ENCODE data around the gene NMRAL1. TPM values are rescaled to one million over a fixed set of nuclear protein-coding genes. Genes with fewer than 3 reads are reported as not detected.

NMRAL1 gene
- polyA plus RNA-seq, 1 donor from 2014 or later, result 45.3 TPM

- H3K36me3 Mint-ChIP-seq, result no peaks in the 10 kb centered on the region
- H3K9me3 Mint-ChIP-seq, result no peaks in the 10 kb centered on the region
- peak overlapping the region in 1 of 3 donors; percentile 84 for H3K27ac Mint-ChIP-seq
- no peaks in the 10 kb centered on the region for H3K27me3 Mint-ChIP-seq
- H3K4me3 Mint-ChIP-seq, result peak overlapping the region in 1 of 4 donors; percentile 37
- peaks cover 8 to 15% (median 9%) of the 10 kb centered on the region in 3 donors for H3K4me1 Mint-ChIP-seq
Measured at GRCh38 chr16:4491898-4492297, 17.5 kb upstream of the NMRAL1 start.

DNA sequence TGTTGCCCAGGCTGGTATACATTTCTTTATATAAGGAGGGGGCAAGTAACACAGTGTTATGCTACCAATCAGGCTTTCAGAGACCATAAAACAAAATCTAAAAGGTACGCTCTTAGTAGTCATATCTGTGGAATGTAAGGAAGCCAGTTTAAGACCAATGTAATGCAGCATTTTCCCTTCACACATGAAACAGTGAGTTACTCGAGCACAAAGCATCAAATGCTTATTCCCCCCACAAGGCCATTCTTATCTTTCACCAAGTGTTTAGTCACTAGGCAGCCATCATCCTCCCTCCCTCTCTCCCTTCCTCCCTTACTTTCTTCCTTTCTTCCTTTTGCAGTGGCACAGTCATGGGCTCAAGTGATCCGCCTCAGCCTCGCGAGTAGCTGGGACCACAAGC lies 14.6 kb upstream of the NMRAL1 start:
- no peaks in the 10 kb centered on the region for H3K27me3 Mint-ChIP-seq
- H3K4me1 Mint-ChIP-seq, result peaks cover 7 to 16% (median 10%) of the 10 kb centered on the region in 3 donors
- no peak overlapping the region for H3K27ac Mint-ChIP-seq

DNA sequence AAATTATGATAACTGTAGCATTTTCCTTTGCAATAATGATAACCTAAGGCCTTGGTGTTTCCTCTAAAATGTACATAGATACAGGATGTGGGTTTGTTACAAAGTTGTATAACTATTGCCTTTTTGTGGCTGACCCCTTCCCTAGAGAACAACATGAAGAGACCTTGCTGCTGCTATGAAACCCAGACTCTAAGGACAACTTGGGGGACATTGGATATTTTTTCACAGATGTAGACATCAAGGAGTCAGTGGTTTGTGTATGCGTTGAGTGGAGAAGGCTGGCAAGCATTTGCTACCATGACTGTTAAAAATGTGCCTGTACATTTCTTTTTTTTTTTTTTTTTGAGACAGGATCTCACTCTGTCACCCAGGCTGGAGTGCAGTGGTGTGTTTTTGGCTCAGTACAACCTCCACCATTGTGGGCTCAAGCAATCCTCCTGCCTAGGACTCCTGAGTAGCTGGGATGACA lies 14.1 kb upstream of the NMRAL1 start:
- H3K36me3 Mint-ChIP-seq, result peaks cover 3% of the 10 kb centered on the region
- H3K27ac Mint-ChIP-seq, result peak overlapping the region in 1 of 3 donors; percentile 15
- H3K9me3 Mint-ChIP-seq, result no peaks in the 10 kb centered on the region
- peaks cover 7 to 16% (median 10%) of the 10 kb centered on the region in 3 donors for H3K4me1 Mint-ChIP-seq
- no peak overlapping the region for H3K4me3 Mint-ChIP-seq
- no peaks in the 10 kb centered on the region for H3K27me3 Mint-ChIP-seq

More for the DNA sequence above, 14.6 kb upstream of the NMRAL1 start:
- Mint-ChIP-seq H3K4me3 (no peak overlapping the region), H3K9me3 (no peaks in the 10 kb centered on the region), H3K36me3 (no peaks in the 10 kb centered on the region)

DNA sequence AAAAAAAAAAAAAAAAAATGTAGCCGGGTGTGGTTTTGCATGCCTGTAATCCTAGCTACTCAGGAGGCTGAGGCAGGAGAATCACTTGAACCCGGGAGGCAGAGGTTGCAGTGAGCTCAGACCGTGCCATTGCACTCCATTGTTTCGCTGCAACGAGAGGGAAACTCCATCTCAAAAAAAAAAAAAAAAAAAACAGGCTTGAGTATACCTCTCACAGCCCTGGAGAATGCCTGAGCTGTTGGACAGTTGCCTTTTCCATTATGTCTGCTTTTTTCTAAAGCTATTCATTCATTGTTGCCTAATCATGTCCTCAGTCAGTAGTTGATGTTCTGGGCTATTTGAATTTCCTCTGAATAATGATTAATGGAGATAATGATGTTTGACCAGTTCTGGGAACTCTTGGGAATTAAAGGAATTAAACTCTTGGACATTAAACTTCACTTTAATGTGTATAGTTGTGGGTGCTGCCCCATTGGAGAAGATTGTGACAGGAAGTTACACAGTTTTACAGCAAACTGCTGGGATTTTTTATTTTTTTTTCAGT lies 13.6 kb upstream of the NMRAL1 start:
- Mint-ChIP-seq H3K4me3 (no peak overlapping the region), H3K27me3 (no peaks in the 10 kb centered on the region), H3K36me3 (peaks cover 5% of the 10 kb centered on the region), H3K4me1 (peaks cover 7 to 16% (median 10%) of the 10 kb centered on the region in 3 donors), H3K27ac (peak overlapping the region in 1 of 3 donors; percentile 15), H3K9me3 (no peaks in the 10 kb centered on the region)

DNA sequence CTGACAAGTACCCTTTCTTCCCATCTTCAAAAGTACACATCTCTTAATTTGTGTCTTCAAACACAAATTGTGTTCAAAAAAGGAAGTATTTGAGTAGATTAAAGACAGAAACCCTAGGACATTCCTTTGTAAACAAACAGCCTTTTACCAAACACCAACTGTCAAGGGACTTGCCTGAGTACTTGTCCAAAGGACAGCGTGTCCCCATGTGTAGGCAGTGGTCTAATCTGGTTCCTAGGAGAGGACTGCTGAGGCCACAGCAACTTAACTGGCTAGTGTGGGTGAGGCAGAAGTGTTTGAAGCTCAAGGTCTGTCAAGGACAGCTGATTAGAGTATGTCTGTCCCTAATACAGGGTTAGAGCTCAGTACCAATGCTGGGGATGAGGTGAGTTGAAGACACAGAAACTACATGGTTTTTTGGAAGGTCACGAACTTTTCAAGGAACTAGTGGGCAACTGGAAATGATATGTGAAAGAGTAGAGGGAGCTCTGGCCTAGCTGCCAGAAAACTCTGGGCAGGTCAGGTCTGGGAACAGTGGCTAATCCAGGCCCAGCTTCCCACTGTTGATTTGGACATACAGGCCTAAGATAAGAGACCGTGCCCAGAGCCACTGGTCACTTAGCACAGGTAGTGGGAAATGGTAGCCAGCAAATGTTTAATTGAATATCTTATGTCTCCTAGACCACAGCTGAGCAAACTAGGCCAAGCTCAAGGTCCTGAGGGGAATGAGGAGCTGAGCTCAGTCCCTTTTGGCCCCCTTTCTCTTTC lies 11.9 kb upstream of the NMRAL1 start:
- peak overlapping the region in 2 of 3 donors; percentile 43 to 71 for H3K27ac Mint-ChIP-seq
- no peaks in the 10 kb centered on the region for H3K9me3 Mint-ChIP-seq
- peaks cover 5% of the 10 kb centered on the region for H3K36me3 Mint-ChIP-seq
- peaks cover 9 to 17% (median 16%) of the 10 kb centered on the region in 3 donors for H3K4me1 Mint-ChIP-seq
- no peaks in the 10 kb centered on the region for H3K27me3 Mint-ChIP-seq
- no peak overlapping the region for H3K4me3 Mint-ChIP-seq

GRCh38 chr16:4481963-4482362 lies 7.5 kb upstream of the NMRAL1 start:
- Mint-ChIP-seq H3K9me3 (no peaks in the 10 kb centered on the region), H3K4me3 (no peak overlapping the region), H3K36me3 (peaks cover 8% of the 10 kb centered on the region), H3K27me3 (no peaks in the 10 kb centered on the region), H3K4me1 (peaks cover 15 to 25% (median 19%) of the 10 kb centered on the region in 3 donors), H3K27ac (no peak overlapping the region)

- Mint-ChIP-seq H3K4me1 (peaks cover 18 to 27% (median 21%) of the 10 kb centered on the region in 3 donors), H3K27me3 (no peaks in the 10 kb centered on the region), H3K9me3 (no peaks in the 10 kb centered on the region), H3K4me3 (peak overlapping the region in 1 of 4 donors; percentile 4), H3K27ac (no peak overlapping the region), H3K36me3 (peaks cover 8% of the 10 kb centered on the region)
Measured at GRCh38 chr16:4481526-4481925, 7.1 kb upstream of the NMRAL1 start.

- H3K9me3 Mint-ChIP-seq, result no peaks in the 10 kb centered on the region
- no peaks in the 10 kb centered on the region for H3K27me3 Mint-ChIP-seq
- peak overlapping the region; percentile 86 to 96 (median 94) for H3K4me3 Mint-ChIP-seq
- H3K4me1 Mint-ChIP-seq, result peaks cover 25 to 37% (median 33%) of the 10 kb centered on the region in 3 donors
- H3K36me3 Mint-ChIP-seq, result peaks cover 3% of the 10 kb centered on the region
- peak overlapping the region; percentile 63 to 93 (median 93) for H3K27ac Mint-ChIP-seq
Measured at GRCh38 chr16:4477966-4478365, 3.5 kb upstream of the NMRAL1 start.

DNA sequence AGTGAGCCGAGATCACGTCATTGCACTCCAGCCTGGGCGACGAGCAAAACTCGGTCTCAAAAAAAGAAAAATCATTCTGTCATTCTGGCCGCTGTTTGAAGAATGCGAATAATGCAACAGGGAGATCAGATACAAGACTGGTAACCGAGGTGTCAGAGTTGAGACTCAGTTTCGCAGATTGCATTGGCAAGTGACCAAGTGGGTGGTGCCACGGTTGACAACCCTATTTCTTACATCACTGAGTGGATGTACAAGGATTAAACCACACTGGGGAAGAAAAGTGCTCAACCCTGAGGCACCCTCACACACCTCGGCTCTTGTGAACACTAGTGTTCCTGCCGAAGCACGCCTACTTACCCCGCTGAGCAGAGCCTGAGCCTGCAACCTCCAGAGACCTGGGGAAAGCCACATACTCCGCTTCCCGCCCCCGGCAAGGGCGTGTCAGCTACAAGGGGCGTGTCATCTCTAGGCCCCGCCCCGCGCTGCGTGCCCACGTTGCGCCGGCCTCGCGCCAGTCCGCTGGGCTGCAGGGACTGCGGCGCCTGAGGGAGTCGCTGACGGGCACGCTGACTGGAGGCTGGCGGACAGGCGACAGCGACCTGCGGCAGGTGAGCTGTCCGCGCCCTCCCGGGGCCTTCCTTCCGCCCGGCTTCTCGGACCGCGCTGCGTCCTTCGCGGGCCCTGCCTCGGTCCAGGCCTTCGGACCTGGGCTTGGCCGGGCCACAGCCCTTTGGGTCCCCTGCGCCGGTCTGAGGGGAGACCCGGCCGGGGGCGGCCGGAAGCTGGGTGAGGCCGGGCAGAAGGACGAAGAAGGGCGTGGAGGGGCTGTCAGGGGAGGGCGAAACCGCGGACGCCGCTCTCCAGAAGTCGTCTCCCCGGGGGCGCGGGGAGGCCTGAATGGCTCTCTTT lies 1.7 kb upstream of the NMRAL1 start, which contains the start of gene HMOX2:
Gene HMOX2, plus strand, starts transcription at position 519 of the 909 bp plus-strand sequence. CDS start 29,127 bp downstream, outside the sequence.
- H3K27ac Mint-ChIP-seq, result peak within 1 kb of the TSS; percentile 89 to 94 (median 93)
- no peaks in the 10 kb centered on the region for H3K9me3 Mint-ChIP-seq
- H3K4me1 Mint-ChIP-seq, result peaks cover 31 to 34% (median 31%) of the 10 kb centered on the region in 3 donors
- peaks cover 3% of the 10 kb centered on the region for H3K36me3 Mint-ChIP-seq
- no peaks in the 10 kb centered on the region for H3K27me3 Mint-ChIP-seq
- H3K4me3 Mint-ChIP-seq, result peak within 1 kb of the TSS; percentile 86 to 96 (median 94)

DNA sequence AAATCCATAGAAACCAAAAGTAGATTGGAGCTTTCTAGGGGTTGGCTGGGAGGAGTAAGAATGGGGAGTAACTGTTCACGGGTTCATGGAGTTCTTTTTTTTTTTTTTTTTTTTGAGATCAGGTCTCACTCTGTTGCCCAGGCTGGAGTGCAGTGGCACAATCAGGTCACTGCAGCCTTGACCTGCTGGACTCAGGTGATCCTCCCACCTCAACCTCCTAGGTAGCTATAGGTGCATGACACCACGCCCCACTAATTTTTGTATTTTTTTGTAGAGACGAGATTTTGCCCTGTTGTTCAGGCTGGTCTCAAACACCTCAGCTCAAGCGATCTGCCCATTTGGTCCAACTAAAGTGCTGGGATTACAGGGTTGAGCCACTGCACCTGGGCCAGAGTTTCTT lies 1.5 kb downstream of the NMRAL1 start:
- H3K27ac Mint-ChIP-seq, result peak overlapping the region; percentile 79 to 91 (median 88)
- peaks cover 23 to 26% (median 25%) of the 10 kb centered on the region in 3 donors for H3K4me1 Mint-ChIP-seq
- H3K4me3 Mint-ChIP-seq, result peak overlapping the region in 3 of 4 donors; percentile 17 to 87 (median 53)
- H3K36me3 Mint-ChIP-seq, result peaks cover 1% of the 10 kb centered on the region
- H3K9me3 Mint-ChIP-seq, result no peaks in the 10 kb centered on the region
- H3K27me3 Mint-ChIP-seq, result no peaks in the 10 kb centered on the region

- Mint-ChIP-seq H3K4me3 (peak overlapping the region in 1 of 4 donors; percentile 65), H3K27ac (peak overlapping the region; percentile 16 to 91 (median 63)), H3K9me3 (no peaks in the 10 kb centered on the region), H3K4me1 (peaks cover 15 to 23% (median 17%) of the 10 kb centered on the region in 3 donors), H3K27me3 (no peaks in the 10 kb centered on the region), H3K36me3 (peaks cover 1% of the 10 kb centered on the region)
Measured at GRCh38 chr16:4471869-4472268, 2.6 kb downstream of the NMRAL1 start.

- Mint-ChIP-seq H3K4me1 (peaks cover 6 to 12% (median 11%) of the 10 kb centered on the region in 3 donors), H3K27me3 (no peaks in the 10 kb centered on the region), H3K9me3 (no peaks in the 10 kb centered on the region), H3K36me3 (peaks cover 5% of the 10 kb centered on the region), H3K27ac (no peak overlapping the region), H3K4me3 (no peak overlapping the region)
Measured at GRCh38 chr16:4468972-4469371, 5.5 kb downstream of the NMRAL1 start.

DNA sequence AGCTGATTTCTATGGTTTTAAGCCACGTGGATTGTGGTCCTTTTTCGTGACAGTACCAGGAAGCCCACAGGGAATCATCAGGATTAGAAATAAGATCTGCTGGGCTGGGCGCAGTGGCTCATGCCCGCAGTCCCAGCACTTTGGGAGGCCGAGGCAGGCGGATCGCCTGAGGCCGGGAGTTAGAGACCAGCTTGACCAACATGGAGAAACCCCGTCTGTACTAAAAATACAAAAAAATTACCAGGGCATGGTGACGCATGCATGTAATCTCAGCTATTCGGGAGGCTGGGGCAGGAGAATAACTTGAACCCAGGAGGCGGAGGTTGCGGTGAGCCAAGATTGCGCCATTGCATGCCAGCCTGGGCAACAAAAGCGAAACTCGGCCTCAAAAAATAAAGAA lies 6.5 kb downstream of the NMRAL1 start:
- H3K36me3 Mint-ChIP-seq, result peaks cover 5% of the 10 kb centered on the region

GRCh38 chr16:4465977-4466779 lies 8.2 kb downstream of the NMRAL1 start:
- Mint-ChIP-seq H3K27ac (peak overlapping the region in 2 of 3 donors; percentile 18 to 31), H3K4me1 (peaks cover 0 to 2% (median 0%) of the 10 kb centered on the region in 3 donors), H3K36me3 (peaks cover 5% of the 10 kb centered on the region), H3K9me3 (no peaks in the 10 kb centered on the region), H3K27me3 (no peaks in the 10 kb centered on the region), H3K4me3 (no peak overlapping the region)

More for the DNA sequence above, 6.5 kb downstream of the NMRAL1 start:
- H3K9me3 Mint-ChIP-seq, result no peaks in the 10 kb centered on the region
- H3K27me3 Mint-ChIP-seq, result no peaks in the 10 kb centered on the region
- no peak overlapping the region for H3K4me3 Mint-ChIP-seq
- H3K4me1 Mint-ChIP-seq, result peaks cover 2 to 5% (median 4%) of the 10 kb centered on the region in 3 donors
- no peak overlapping the region for H3K27ac Mint-ChIP-seq
